SK-N-DZ (cell line): Measurements from ENCODE around the gene PDIK1L.

Source experiments
- DNase-seq: peaks from one replicate; pipeline ENCODE4 v3.0.0-alpha.2; 2015; ENCODE audit warnings: low spot score

The PDIK1L gene

GRCh38 chr1:26169669-26170471 is 58.2 kb downstream of the PDIK1L start, which contains the start of gene ZNF593:
TSS of gene ZNF593 (plus strand) at chr1:26169908. CDS start at chr1:26169984, 76 bp downstream.
- peak; percentile 85 for DNase-seq

DNA sequence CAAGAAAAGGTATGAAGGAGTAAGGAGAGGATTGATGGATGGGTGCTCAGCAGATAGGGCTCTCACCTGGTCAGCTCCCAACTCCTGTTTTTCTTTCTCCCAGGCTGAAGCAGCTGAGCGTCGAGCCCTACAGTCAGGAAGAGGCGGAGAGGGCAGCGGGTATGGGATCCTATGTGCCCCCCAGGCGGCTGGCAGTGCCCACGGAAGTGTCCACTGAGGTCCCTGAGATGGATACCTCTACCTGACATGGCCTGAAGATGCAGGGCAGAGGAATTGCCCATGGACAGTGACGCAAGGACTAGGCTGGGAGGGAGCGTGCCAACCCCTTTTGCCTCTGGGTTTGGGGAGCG is 58.8 kb downstream of the PDIK1L start:
- no peak for DNase-seq

- no peak for DNase-seq
Observed at GRCh38 chr1:26171084-26172072, 59.8 kb downstream of the PDIK1L start, which contains the start of gene ZNF593OS. TSS of gene ZNF593OS (minus strand) at chr1:26171832. CDS start at chr1:26171661, 171 bp downstream.
